HG03280 (cell line): ENCODE results near the gene PHF21A.

ENCODE experiments used
- ATAC-seq: cut with Tn5 transposase; IDR thresholded peaks from one replicate; pipeline ENCODE4 v1.9.1; 2021; ENCODE audit warnings: mild to moderate bottlenecking, moderate library complexity; ENCODE audit not compliant: unreplicated experiment

PHF21A gene

GRCh38 chr11:45887587-45887986 is 233.7 kb downstream of the PHF21A start:
- ATAC-seq, result no peak

DNA sequence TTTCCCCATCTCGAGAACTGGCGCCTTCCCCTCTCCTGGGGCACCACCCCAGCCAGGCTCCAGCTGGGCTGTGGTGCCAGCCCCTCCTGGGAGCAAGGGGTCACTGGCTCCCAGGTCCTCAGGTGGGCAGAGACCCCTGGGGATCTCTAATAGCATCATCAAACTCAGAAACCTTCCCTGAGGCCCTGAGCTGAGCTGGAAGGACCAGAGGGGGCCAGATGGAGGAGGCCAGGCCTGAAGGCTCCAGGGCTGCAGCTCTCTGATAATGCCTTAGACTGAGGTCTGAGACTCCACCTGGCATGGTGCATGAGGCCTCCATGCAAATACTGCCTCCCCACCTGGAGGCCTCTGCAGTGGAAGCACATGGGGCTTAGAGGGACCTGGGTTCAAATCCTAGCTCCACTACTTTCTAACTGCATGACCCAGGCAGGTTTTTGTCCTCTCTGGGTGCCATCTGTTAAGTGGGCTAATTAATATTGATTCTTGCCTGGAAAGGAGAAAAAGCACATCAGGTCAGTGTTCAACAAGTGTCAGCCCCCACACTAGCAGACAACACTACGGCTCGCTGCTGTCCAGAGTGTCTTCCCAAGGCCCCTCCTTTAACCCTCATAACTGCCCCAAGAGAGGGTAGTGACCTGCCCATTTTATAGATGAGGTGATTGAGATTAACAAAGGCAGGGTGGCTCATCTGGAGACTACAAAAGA is 234.3 kb downstream of the PHF21A start:
- ATAC-seq, result no peak

DNA sequence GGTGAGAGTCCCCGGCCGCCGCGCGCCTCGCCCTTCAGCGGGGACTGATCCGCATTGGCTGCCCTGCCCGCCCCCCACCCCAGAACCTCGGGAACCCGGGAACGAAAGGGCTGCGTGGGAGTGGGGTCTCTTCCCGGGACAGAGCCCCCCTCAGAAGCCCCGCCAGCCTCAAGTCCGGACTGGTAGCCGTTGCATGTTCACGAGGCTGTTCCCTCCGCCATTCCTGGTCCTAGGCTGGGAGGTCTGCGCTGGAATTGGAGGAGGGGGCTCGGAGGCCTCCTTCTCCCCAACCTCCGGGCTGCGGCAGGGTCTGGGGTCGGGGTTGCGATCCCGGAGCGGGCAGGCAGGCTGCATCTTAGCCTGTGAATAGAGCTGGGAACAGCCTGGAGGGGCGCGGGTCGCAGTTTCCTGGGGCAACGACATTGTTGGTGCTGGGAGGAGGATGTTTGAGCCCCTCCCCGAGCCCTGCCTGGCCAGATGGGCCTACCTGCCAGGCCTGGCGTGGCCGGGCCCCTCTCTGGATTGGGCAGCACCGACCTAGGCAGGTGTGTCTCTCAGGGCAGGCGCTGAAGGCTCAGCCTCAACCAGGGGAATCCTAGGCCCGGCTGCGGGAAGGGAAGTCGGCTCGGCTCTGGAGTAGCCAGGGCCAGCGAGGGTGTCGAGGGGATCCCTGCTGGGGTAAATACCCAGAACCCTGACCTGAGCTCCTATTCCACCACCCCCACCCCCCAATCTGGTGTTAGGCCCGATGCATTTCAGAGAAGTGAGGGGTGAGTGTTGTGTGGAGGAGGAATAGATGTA is 235.1 kb downstream of the PHF21A start:
- peak; percentile 2 for ATAC-seq

- ATAC-seq, result peak; percentile 57
Measured at GRCh38 chr11:45885274-45885920, 235.9 kb downstream of the PHF21A start, which contains the start of gene MAPK8IP1. Gene MAPK8IP1 (plus strand): TSS chr11:45885651. CDS start chr11:45885821, 170 bp downstream.

DNA sequence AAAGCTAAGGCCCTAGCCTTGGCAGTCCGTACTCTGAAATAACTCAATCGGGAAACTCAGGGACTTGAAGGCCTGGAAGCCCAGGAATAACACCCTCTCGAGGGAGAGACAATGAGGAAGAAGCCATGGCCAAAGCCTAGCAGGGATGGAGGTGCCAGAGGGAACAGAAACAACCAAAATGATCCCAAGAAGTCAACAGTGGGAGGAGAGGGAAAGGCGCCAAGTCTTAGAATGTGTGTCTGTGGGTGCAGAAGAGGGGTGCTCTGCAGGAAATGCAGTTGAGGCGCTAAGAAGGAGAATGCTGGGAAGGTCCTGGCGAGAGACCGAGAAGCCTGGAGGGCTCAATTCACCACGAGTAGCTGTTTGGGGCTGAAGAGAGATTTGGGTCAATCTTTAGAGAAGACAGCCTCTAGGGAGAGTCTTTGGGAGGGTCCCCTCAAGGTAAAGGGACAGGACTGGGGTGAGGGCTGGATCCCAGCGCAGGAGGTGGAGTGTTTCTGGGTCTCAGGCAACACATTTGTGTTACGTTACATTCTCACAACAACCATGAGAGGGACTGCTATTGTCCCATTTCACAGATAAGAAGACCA is 236.6 kb downstream of the PHF21A start:
- no peak for ATAC-seq
